IPS-11a (cell line): ENCODE data around the gene CEP57.
"Not testable (repeated sequence)": the region's sequence is repeated elsewhere in the genome, so short reads cannot be mapped to it uniquely, and the experiment has no call there.

Experiments
- H3K4me3 ChIP-seq: one replicate; pipeline ENCODE4 v1.5.1; 2013; ENCODE audit warnings: low read depth, low read length, control low read depth

CEP57 gene

GRCh38 chr11:95853138-95853537, 62.8 kb downstream of the CEP57 start:
- no peak overlapping the region for H3K4me3 ChIP-seq

- H3K4me3 ChIP-seq = no peak overlapping the region
Observed at GRCh38 chr11:95853862-95854261, 63.6 kb downstream of the CEP57 start.

GRCh38 chr11:95854362-95854761, 64.1 kb downstream of the CEP57 start:
- H3K4me3 ChIP-seq = not testable (repeated sequence)

- H3K4me3 ChIP-seq = not testable (repeated sequence)
Observed at GRCh38 chr11:95860024-95860423, 69.7 kb downstream of the CEP57 start.

- H3K4me3 ChIP-seq = no peak overlapping the region
Observed at GRCh38 chr11:95863486-95864140, 73.3 kb downstream of the CEP57 start.

GRCh38 chr11:95867105-95867504, 76.8 kb downstream of the CEP57 start:
- H3K4me3 ChIP-seq = no peak overlapping the region

GRCh38 chr11:95870877-95871276, 80.6 kb downstream of the CEP57 start:
- H3K4me3 ChIP-seq = not testable (repeated sequence)

- H3K4me3 ChIP-seq = no peak overlapping the region
Observed at GRCh38 chr11:95877291-95877690, 87.0 kb downstream of the CEP57 start.
